GM19035 (cell line): Measurements from ENCODE around the gene LRP10.
A peak's percentile ranks its signal among the peaks of the same experiment; 100 is the strongest.
"Not testable (repeated sequence)": the region's sequence is repeated elsewhere in the genome, so short reads cannot be mapped to it uniquely, and the experiment has no call there.

Experiments used
- ATAC-seq: cut with Tn5 transposase; IDR thresholded peaks from one replicate; pipeline ENCODE4 v1.9.1; 2021; ENCODE audit not compliant: unreplicated experiment

The LRP10 gene

GRCh38 chr14:22843123-22843925, 28.2 kb upstream of the LRP10 start:
- no peak for ATAC-seq

GRCh38 chr14:22844221-22845102, 27.1 kb upstream of the LRP10 start:
- ATAC-seq = no peak

GRCh38 chr14:22845103-22845394, 26.5 kb upstream of the LRP10 start:
- ATAC-seq = no peak

- no peak for ATAC-seq
Measured at GRCh38 chr14:22845821-22846625, 25.5 kb upstream of the LRP10 start.

- no peak for ATAC-seq
Measured at GRCh38 chr14:22846811-22847307, 24.7 kb upstream of the LRP10 start.

GRCh38 chr14:22847661-22848341, 23.7 kb upstream of the LRP10 start:
- ATAC-seq = no peak

- ATAC-seq = no peak
Measured at GRCh38 chr14:22848351-22849164, 23.0 kb upstream of the LRP10 start.

- no peak for ATAC-seq
Measured at GRCh38 chr14:22849212-22849819, 22.2 kb upstream of the LRP10 start.

- no peak for ATAC-seq
Measured at GRCh38 chr14:22850944-22851764, 20.4 kb upstream of the LRP10 start.

- not testable (repeated sequence) for ATAC-seq
Measured at GRCh38 chr14:22852178-22852577, 19.4 kb upstream of the LRP10 start.

GRCh38 chr14:22852599-22852939, 19.0 kb upstream of the LRP10 start:
- ATAC-seq = no peak

- ATAC-seq = peak; percentile 80
Measured at GRCh38 chr14:22852940-22853767, 18.4 kb upstream of the LRP10 start.

GRCh38 chr14:22854296-22854695, 17.2 kb upstream of the LRP10 start:
- ATAC-seq = not testable (repeated sequence)

GRCh38 chr14:22854963-22855724, 16.4 kb upstream of the LRP10 start:
- no peak for ATAC-seq

- no peak for ATAC-seq
Measured at GRCh38 chr14:22856428-22856827, 15.1 kb upstream of the LRP10 start.

- ATAC-seq = not testable (repeated sequence)
Measured at GRCh38 chr14:22860377-22860776, 11.2 kb upstream of the LRP10 start.

- ATAC-seq = no peak
Measured at GRCh38 chr14:22861651-22862050, 9.9 kb upstream of the LRP10 start.
